Measurements from ENCODE around the gene DISC1.
"Not testable (repeated sequence)": the region's sequence is repeated elsewhere in the genome, so short reads cannot be mapped to it uniquely, and the experiment has no call there.

Gene DISC1

GRCh38 chr1:231964961-231965360 is 338.4 kb downstream of the DISC1 start:
- no peaks in the 10 kb centered on the region for H3K4me1 Mint-ChIP-seq
- peaks cover 20% of the 10 kb centered on the region for H3K36me3 Mint-ChIP-seq
- no peak for DNase-seq
- no peak overlapping the region for H3K4me3 Mint-ChIP-seq
- H3K27ac Mint-ChIP-seq = no peak overlapping the region
- CTCF ChIA-PET = no interaction called here
- no peaks in the 10 kb centered on the region for H3K27me3 Mint-ChIP-seq
- H3K9me3 Mint-ChIP-seq = peaks cover 3% of the 10 kb centered on the region

- Mint-ChIP-seq H3K4me3 (no peak overlapping the region), H3K36me3 (peaks cover 20% of the 10 kb centered on the region), H3K27me3 (no peaks in the 10 kb centered on the region), H3K9me3 (peaks cover 3% of the 10 kb centered on the region), H3K27ac (no peak overlapping the region), H3K4me1 (no peaks in the 10 kb centered on the region)
- no peak for DNase-seq
- CTCF ChIA-PET = no interaction called here
Observed at GRCh38 chr1:231965615-231966014, 339.0 kb downstream of the DISC1 start.

GRCh38 chr1:231966983-231967382 is 340.4 kb downstream of the DISC1 start:
- Mint-ChIP-seq H3K9me3 (peaks cover 3% of the 10 kb centered on the region), H3K27ac (no peak overlapping the region), H3K36me3 (peaks cover 15% of the 10 kb centered on the region), H3K27me3 (no peaks in the 10 kb centered on the region), H3K4me3 (no peak overlapping the region), H3K4me1 (no peaks in the 10 kb centered on the region)
- CTCF ChIA-PET = no interaction called here
- DNase-seq = no peak

GRCh38 chr1:231969076-231969475 is 342.5 kb downstream of the DISC1 start:
- Mint-ChIP-seq H3K4me3 (no peak overlapping the region), H3K27ac (no peak overlapping the region), H3K4me1 (peaks cover 7% of the 10 kb centered on the region), H3K36me3 (peaks cover 18% of the 10 kb centered on the region), H3K9me3 (peaks cover 3% of the 10 kb centered on the region), H3K27me3 (no peaks in the 10 kb centered on the region)
- no peak for DNase-seq
- CTCF ChIA-PET = no interaction called here

- peaks cover 18% of the 10 kb centered on the region for H3K36me3 Mint-ChIP-seq
- CTCF ChIA-PET, H3K4me1 Mint-ChIP-seq, DNase-seq, H3K27ac Mint-ChIP-seq, H3K4me3 Mint-ChIP-seq, H3K9me3 Mint-ChIP-seq, H3K27me3 Mint-ChIP-seq: not testable (repeated sequence)
Observed at GRCh38 chr1:231969761-231970160, 343.2 kb downstream of the DISC1 start.

- CTCF ChIA-PET = no interaction called here
- DNase-seq = no peak
- peaks cover 14% of the 10 kb centered on the region for H3K36me3 Mint-ChIP-seq
Observed at GRCh38 chr1:231970684-231971083, 344.1 kb downstream of the DISC1 start.

DNA sequence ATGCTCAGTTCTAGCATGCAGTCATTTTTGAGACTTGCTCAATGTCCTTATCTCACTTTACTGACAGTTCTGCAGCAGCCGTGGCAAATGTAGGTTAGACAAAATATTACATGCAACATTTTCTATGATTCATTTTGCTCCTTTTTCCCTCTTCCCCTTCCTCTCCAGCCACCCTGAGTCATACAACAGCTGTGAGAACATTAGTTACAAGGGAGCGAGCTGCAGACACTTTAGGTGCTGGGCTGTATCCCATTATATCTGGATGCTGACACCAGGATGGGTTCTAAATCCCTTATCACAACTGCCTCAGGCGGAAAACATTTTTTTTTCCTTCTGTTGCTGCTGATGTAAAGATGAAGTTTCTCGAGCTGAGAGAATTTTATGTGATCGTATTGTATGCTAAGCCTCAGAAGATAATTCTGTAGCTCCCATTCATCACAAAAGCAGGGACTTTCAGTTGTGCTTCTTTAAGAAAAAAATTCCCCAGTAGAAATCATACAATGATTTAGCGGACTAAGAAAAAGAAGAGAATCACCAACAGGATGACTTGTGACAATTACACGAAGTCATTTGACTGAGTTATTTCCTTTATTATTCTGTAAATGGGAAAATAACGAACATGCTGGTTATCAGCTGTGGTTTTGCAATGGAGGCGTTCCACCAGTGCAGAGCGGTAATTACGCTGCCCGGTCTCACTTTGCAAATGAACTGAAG is 345.0 kb downstream of the DISC1 start:
- Mint-ChIP-seq H3K27me3 (no peaks in the 10 kb centered on the region), H3K36me3 (peaks cover 14% of the 10 kb centered on the region)

More at GRCh38 chr1:231970684-231971083, 344.1 kb downstream of the DISC1 start:
- Mint-ChIP-seq H3K4me3 (no peak overlapping the region), H3K9me3 (peaks cover 3% of the 10 kb centered on the region), H3K4me1 (peaks cover 7% of the 10 kb centered on the region), H3K27ac (no peak overlapping the region), H3K27me3 (no peaks in the 10 kb centered on the region)

GRCh38 chr1:231972111-231972445 is 345.5 kb downstream of the DISC1 start:
- DNase-seq = no peak
- peaks cover 7% of the 10 kb centered on the region for H3K4me1 Mint-ChIP-seq
- peaks cover 14% of the 10 kb centered on the region for H3K36me3 Mint-ChIP-seq
- CTCF ChIA-PET = no interaction called here
- H3K27me3 Mint-ChIP-seq = no peaks in the 10 kb centered on the region
- H3K27ac Mint-ChIP-seq = no peak overlapping the region
- no peak overlapping the region for H3K4me3 Mint-ChIP-seq
- peaks cover 3% of the 10 kb centered on the region for H3K9me3 Mint-ChIP-seq

More for the DNA sequence above, 345.0 kb downstream of the DISC1 start:
- H3K4me1 Mint-ChIP-seq = peaks cover 7% of the 10 kb centered on the region
- CTCF ChIA-PET = no interaction called here
- DNase-seq = no peak
- H3K9me3 Mint-ChIP-seq = peaks cover 3% of the 10 kb centered on the region
- H3K4me3 Mint-ChIP-seq = no peak overlapping the region
- H3K27ac Mint-ChIP-seq = no peak overlapping the region

- peaks cover 8% of the 10 kb centered on the region for H3K36me3 Mint-ChIP-seq
- peaks cover 6% of the 10 kb centered on the region for H3K9me3 Mint-ChIP-seq
- peaks cover 7% of the 10 kb centered on the region for H3K4me1 Mint-ChIP-seq
- H3K4me3 Mint-ChIP-seq = no peak overlapping the region
- H3K27ac Mint-ChIP-seq = peak overlapping the region; percentile 58
- no peak for DNase-seq
- no peaks in the 10 kb centered on the region for H3K27me3 Mint-ChIP-seq
- CTCF ChIA-PET = no interaction called here
Observed at GRCh38 chr1:231973830-231974229, 347.2 kb downstream of the DISC1 start.

DNA sequence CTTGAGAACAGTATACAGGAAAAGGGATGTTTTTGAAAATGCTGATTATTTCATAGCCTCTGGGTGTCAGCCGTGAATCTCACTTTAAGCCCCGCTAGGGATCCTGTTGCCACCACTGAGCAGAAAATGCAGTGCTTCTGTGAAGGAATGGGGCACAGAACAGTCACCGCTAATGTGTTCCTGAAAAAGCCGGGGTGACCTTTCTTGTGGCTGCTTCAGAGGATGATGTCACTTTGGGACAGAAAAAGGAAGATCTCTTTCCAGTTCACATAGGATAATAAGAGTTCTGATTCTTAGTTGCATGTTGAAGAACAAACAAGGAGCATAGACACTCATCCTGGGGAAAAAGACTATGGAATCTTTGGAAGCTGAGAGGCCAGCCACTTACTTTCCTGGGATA is 349.6 kb downstream of the DISC1 start:
- CTCF ChIA-PET = no interaction called here
- Mint-ChIP-seq H3K9me3 (peaks cover 3% of the 10 kb centered on the region), H3K27me3 (no peaks in the 10 kb centered on the region), H3K4me3 (no peak overlapping the region), H3K4me1 (peaks cover 7% of the 10 kb centered on the region), H3K27ac (no peak overlapping the region), H3K36me3 (peaks cover 3% of the 10 kb centered on the region)
- no peak for DNase-seq

DNA sequence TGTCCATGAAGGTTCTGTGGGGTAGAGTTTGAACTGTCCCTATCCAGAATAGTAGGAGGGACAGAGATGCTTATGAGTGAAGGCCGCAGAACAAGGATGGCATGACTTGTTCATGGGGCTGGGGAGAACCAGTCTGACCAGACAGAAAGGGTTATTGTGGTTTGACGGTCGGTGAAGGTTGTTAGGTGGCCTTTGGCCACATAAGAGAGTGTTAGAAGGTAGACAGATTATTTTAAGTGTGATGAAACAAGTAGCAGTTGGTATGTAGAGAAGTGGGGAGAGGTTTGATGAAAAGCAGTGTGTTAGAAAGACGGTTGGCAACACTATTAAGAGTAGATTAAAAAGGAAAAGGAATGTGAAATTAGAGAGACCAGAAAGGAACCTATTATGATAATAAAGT is 355.1 kb downstream of the DISC1 start:
- DNase-seq = no peak
- Mint-ChIP-seq H3K4me1 (no peaks in the 10 kb centered on the region), H3K9me3 (peaks cover 3% of the 10 kb centered on the region), H3K36me3 (no peaks in the 10 kb centered on the region), H3K4me3 (no peak overlapping the region), H3K27me3 (no peaks in the 10 kb centered on the region), H3K27ac (no peak overlapping the region)
- CTCF ChIA-PET = no interaction called here

DNA sequence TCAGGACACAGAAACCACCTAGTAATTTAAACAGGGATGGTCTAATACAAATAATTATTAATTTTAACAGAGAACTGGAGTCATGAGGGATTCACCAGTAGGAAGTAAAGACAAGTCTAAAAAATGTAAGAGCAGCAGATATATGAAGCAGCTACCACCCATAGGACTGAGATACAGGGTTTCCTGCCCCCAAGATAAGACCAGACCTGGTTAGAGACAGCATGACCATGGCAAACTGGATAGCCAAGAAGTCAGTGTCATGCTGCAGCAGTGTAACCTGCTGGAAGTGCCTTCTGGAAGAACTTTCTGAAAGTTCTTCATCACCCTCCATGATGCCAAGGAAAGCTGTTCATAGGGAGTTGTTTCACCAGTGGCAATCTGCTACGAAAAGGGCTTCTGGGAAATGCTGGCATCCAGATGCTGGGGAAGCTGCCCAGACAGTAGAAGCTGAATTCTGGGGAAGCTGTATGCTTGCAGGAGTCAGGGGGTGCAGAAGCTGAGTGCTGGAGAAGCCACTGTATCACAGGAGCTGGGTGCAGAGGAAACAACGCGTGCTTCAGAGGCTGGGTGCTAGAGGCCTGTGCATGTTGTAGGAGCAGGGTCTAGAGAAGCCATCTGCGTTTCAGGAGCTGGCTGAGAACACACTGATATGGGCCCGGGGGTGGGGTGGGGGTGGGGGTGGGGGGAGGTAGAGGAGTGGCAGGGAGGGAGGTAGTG is 356.4 kb downstream of the DISC1 start:
- CTCF ChIA-PET = interaction anchor here (0.6 to 1.7 kb wide), 4 partner anchors 9 to 1479 kb away, joined by 3 to 5 read pairs (median 4); no protein-coding TSS in a partner anchor
- H3K27ac Mint-ChIP-seq = no peak overlapping the region
- no peak for DNase-seq
- H3K27me3 Mint-ChIP-seq = no peaks in the 10 kb centered on the region
- no peaks in the 10 kb centered on the region for H3K9me3 Mint-ChIP-seq
- no peaks in the 10 kb centered on the region for H3K4me1 Mint-ChIP-seq
- no peak overlapping the region for H3K4me3 Mint-ChIP-seq
- no peaks in the 10 kb centered on the region for H3K36me3 Mint-ChIP-seq

DNA sequence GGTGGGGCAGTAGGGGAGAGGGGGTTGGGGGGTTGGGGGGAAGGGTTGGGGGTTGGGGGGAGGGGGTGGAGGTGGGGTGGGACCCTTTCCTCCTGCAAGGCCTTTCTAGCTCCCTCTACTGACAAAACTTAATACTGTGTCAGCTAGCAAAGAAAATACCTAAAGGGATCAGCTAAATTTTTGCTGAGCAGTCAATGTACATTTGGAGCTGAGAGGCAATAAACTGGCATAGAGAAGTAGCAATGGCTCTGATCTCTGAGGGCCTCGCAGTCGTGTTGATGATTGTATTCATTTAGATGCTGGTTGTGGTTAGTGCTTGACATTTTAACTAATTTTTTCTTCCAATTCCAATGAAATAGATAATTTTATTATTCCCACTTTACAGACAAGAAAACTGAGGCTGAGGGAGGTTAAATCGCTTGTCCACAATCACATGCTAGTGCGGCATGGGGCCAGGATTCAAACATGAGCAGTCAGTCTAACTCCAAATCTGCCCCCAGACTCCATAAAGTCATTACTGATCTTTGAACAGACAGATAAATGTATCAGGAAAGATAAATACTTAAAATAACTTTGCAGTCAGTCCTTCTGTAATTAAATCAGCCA is 357.1 kb downstream of the DISC1 start:
- no peak overlapping the region for H3K4me3 Mint-ChIP-seq

GRCh38 chr1:231985296-231986023 is 358.9 kb downstream of the DISC1 start:
- CTCF ChIA-PET = interaction anchor here (1.2 kb wide), 1 partner anchor 229 kb away, joined by 4 read pairs; no protein-coding TSS in a partner anchor
- no peaks in the 10 kb centered on the region for H3K27me3 Mint-ChIP-seq
- H3K27ac Mint-ChIP-seq = no peak overlapping the region
- DNase-seq = no peak
- no peaks in the 10 kb centered on the region for H3K9me3 Mint-ChIP-seq
- H3K36me3 Mint-ChIP-seq = no peaks in the 10 kb centered on the region
- no peaks in the 10 kb centered on the region for H3K4me1 Mint-ChIP-seq
- H3K4me3 Mint-ChIP-seq = no peak overlapping the region

More for the DNA sequence above, 357.1 kb downstream of the DISC1 start:
- H3K27me3 Mint-ChIP-seq = no peaks in the 10 kb centered on the region
- no peaks in the 10 kb centered on the region for H3K4me1 Mint-ChIP-seq
- no peaks in the 10 kb centered on the region for H3K36me3 Mint-ChIP-seq
- DNase-seq = no peak
- no peaks in the 10 kb centered on the region for H3K9me3 Mint-ChIP-seq
- CTCF ChIA-PET = interaction anchor here (0.9 to 1.7 kb wide), 2 partner anchors 9 to 116 kb away, joined by 3 to 4 read pairs; no protein-coding TSS in a partner anchor
- no peak overlapping the region for H3K27ac Mint-ChIP-seq

Data from activated naive CD4-positive, alpha-beta T cell treated with anti-CD3 and anti-CD28 coated beads, Interleukin-2, amount 10 ng/mL, durations not matched to agents 7 days and 5 days (primary cell).